ENCODE measurements around the gene ZNF839.

GRCh38 chr14:102323102-102323501, 3.6 kb downstream of the ZNF839 start:
- TF ChIP-seq, protein P1, sequence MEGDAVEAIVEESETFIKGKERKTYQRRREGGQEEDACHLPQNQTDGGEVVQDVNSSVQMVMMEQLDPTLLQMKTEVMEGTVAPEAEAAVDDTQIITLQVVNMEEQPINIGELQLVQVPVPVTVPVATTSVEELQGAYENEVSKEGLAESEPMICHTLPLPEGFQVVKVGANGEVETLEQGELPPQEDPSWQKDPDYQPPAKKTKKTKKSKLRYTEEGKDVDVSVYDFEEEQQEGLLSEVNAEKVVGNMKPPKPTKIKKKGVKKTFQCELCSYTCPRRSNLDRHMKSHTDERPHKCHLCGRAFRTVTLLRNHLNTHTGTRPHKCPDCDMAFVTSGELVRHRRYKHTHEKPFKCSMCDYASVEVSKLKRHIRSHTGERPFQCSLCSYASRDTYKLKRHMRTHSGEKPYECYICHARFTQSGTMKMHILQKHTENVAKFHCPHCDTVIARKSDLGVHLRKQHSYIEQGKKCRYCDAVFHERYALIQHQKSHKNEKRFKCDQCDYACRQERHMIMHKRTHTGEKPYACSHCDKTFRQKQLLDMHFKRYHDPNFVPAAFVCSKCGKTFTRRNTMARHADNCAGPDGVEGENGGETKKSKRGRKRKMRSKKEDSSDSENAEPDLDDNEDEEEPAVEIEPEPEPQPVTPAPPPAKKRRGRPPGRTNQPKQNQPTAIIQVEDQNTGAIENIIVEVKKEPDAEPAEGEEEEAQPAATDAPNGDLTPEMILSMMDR (IDR thresholded peaks at IDR 0.05; ENCODE audit: low read length), result peak; percentile 37
- TF ChIP-seq EZH2 (optimal IDR thresholded peaks at IDR 0.05; ENCODE audit: low read depth, low read length) (no peak), EZH2phosphoT487 (IDR thresholded peaks at IDR 0.05; ENCODE audit: low read length) (no peak)
